Spleen (tissue), 11 donors: ENCODE results near the gene RAD23A. TPM values are rescaled to one million over a fixed set of nuclear protein-coding genes. Genes with fewer than 3 reads are reported as not detected.
A peak's percentile ranks its signal among the peaks of the same experiment; 100 is the strongest.

Source experiments
- DNase-seq: peaks from one replicate; pipeline ENCODE4 v3.0.0-alpha.2; 2020
- H3K27ac ChIP-seq, 8 donors: fragments of 200-600 bp; sonication (generic) in 7 of 8; 1 replicate in 4 of 8; 2 replicates in 4 of 8; pipeline versions ENCODE4 v1.5.0 to v1.8.0; 2016 to 2021; ENCODE audit warnings: inconsistent platforms in 4 of 8, mild to moderate bottlenecking in 4 of 8, moderate library complexity in 1 of 8
- H3K27me3 ChIP-seq, 7 donors: fragments of 200-600 bp; sonication (generic) in 6 of 7; replicated peaks in 1 of 7; 1 replicate in 4 of 7; 2 replicates in 3 of 7; pipeline versions ENCODE4 v1.5.0 to v1.8.0; 2016 to 2021; ENCODE audit warnings: inconsistent platforms in 3 of 7, mild to moderate bottlenecking in 1 of 7
- H3K36me3 ChIP-seq, 6 donors: fragments of 200-600 bp; sonication (generic) in 5 of 6; 1 replicate in 4 of 6; 2 replicates in 2 of 6; pipeline versions ENCODE4 v1.5.0 to v1.8.0; 2016 to 2021; ENCODE audit warnings: inconsistent platforms in 2 of 6
- H3K4me1 ChIP-seq, 6 donors: fragments of 200-600 bp; sonication (generic) in 5 of 6; 1 replicate in 3 of 6; 2 replicates in 3 of 6; pipeline versions ENCODE4 v1.5.0 to v1.8.0; 2016 to 2021; ENCODE audit warnings: inconsistent platforms in 3 of 6
- H3K4me3 ChIP-seq, 8 donors: fragments of 200-600 bp; sonication (generic) in 7 of 8; 1 replicate in 4 of 8; 2 replicates in 4 of 8; pipeline versions ENCODE4 v1.5.0 to v1.8.0; 2016 to 2021; ENCODE audit warnings: inconsistent platforms in 4 of 8, mild to moderate bottlenecking in 4 of 8, moderate library complexity in 2 of 8
- H3K9me3 ChIP-seq, 8 donors: fragments of 200-600 bp; sonication (generic) in 7 of 8; 1 replicate in 4 of 8; 2 replicates in 4 of 8; pipeline versions ENCODE4 v1.5.0 to v1.8.0; 2016 to 2021; ENCODE audit warnings: inconsistent platforms in 4 of 8
- POLR2A ChIP-seq, 3 donors: fragments of 450-650 bp; IDR thresholded peaks; one replicate each; pipeline ENCODE4 v1.5.1; 2017; ENCODE audit warnings: antibody characterized with exemption in 3 of 3, mild to moderate bottlenecking in 1 of 3
- POLR2AphosphoS5 ChIP-seq, 3 donors: sonication (generic); formaldehyde crosslinking; IDR thresholded peaks; one replicate each; pipeline ENCODE4 v1.5.1; 2017; ENCODE audit warnings: antibody characterized with exemption in 3 of 3
- WGBS, 5 donors: extraction: QIAGEN DNeasy Blood & Tissue Kit in 3 of 5; methylation state at CpG; one replicate each; pipeline versions ENCODE4 v1.1.5 to v1.1.7; 2013 to 2018; 5-methylcytosine and 5-hydroxymethylcytosine counted together
- intact Hi-C: fragments of 100-400 bp; cut with DNase I; formaldehyde crosslinking; loops from one replicate; pipeline ENCODE4 v1.15.0; 2023; ENCODE audit warnings: low total_unique reads
- polyA plus RNA-seq, 3 donors: library from polyadenylated mRNA; stranded (reverse); fragments of 200-250 nt; gene quantifications; one replicate each; pipeline ENCODE4 v1.2.1, GENCODE V29; 2013
- total RNA-seq, 7 donors: library from RNA; depleted of rRNA in 3 of 7; stranded (reverse); fragments of >200 nt in 3 of 7; fragmentation: NEBNext Ultra II Directional in 4 of 7; extraction: Animal tissue kit (Norgen Biotek cat#: 25700) in 4 of 7; gene quantifications; one replicate each; pipeline versions ENCODE4 v1.1.0 to v1.2.1, GENCODE V29; 2016 to 2021
- TF ChIP-seq, protein P1 (sequence below), 11 experiments: fragments of 200-600 bp in 7 of 11; fragments of 450-650 bp in 4 of 11; sonication (generic) in 4 of 11; IDR thresholded peaks in 8 of 11; conservative IDR thresholded peaks in 3 of 11; 1 replicate in 7 of 11; 2 replicates in 4 of 11; pipeline versions ENCODE4 v1.4.0 to v1.8.0; 2016 to 2021; ENCODE audit warnings: antibody characterized with exemption in 11 of 11, inconsistent platforms in 4 of 11, mild to moderate bottlenecking in 1 of 11
- donor health status: healthy with polysubstance abuse.
- donor health status: DM: no; HTN: no; CAD: no; lungs with moderate emphysema.
- donor health status: DM: no; HTN: no; CAD: no.
- donor health status: Bipolar disorder and iron deficiency.
- donor health status: healthy.
- donor health status: DM: no; HTN: no; CAD: no.
- donor health status: DM: yes; HTN: yes; CAD: no.

Gene RAD23A
- total and polyA plus RNA-seq, 10 donors: 80.4 to 134 (median 92.3) TPM

DNA sequence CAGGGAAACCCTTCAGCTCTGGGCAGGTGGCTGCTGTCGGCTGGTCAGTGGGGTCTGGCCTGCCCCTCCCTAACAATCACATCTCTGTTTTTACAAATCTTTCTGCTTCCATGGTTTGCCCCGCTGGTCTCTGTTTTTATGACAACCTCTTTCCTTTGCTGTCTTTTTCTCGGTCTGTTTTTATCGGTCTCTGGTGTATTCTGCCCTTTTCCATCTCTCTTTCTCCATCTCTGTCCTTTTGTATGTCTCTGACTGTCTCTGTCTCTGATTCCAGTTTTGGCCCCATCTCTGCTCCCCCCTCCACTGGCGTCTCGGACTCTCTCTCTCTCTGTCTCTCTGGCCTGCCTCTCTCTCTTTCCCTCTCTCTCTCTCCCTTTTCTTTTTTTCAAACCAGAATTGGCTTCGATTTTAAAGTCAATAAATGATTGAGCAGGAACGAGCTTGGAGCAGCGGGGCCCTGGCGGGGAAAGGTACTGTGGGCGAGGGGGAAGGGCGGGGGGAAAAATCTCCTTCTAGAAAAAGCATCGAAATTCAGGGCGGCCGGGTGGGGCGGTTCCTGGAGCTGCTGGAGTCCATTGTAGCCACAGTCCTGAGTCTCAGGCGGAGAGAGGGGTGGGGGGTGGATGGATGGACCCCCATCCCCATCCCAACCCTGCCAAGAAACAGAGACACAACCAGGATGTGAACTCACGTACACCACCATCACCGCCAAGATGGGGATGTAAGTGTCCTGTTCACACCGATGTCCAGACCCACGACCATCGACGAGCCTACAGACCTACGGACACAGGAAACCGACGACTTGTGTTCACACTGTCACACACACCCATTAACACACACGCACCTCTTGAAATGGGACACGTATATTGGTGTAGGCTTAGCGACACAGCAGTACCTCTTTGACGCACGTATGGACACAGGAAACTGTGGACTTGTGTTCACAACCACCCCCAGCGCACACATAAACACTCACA, 52.6 kb downstream of the RAD23A start:
- H3K36me3 ChIP-seq: peaks cover 0 to 12% (median 0%) of the 10 kb centered on the region in 6 donors
- H3K4me1 ChIP-seq: peaks cover 0 to 37% (median 20%) of the 10 kb centered on the region in 6 donors
- no peak overlapping the region for H3K4me3 ChIP-seq
- TF ChIP-seq, protein P1, sequence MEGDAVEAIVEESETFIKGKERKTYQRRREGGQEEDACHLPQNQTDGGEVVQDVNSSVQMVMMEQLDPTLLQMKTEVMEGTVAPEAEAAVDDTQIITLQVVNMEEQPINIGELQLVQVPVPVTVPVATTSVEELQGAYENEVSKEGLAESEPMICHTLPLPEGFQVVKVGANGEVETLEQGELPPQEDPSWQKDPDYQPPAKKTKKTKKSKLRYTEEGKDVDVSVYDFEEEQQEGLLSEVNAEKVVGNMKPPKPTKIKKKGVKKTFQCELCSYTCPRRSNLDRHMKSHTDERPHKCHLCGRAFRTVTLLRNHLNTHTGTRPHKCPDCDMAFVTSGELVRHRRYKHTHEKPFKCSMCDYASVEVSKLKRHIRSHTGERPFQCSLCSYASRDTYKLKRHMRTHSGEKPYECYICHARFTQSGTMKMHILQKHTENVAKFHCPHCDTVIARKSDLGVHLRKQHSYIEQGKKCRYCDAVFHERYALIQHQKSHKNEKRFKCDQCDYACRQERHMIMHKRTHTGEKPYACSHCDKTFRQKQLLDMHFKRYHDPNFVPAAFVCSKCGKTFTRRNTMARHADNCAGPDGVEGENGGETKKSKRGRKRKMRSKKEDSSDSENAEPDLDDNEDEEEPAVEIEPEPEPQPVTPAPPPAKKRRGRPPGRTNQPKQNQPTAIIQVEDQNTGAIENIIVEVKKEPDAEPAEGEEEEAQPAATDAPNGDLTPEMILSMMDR (IDR thresholded peaks at IDR 0.05 in 8 of 11, conservative IDR thresholded peaks at IDR 0.05 in 3 of 11): no peak
- TF ChIP-seq POLR2A (IDR thresholded peaks at IDR 0.05) (no peak), POLR2AphosphoS5 (IDR thresholded peaks at IDR 0.05) (no peak)
- no peak overlapping the region for H3K27ac ChIP-seq
- intact Hi-C loops: no loop called here
- WGBS, 5 donors: 89 to 93% (median 92%) methylated on average over 32 of the region's 32 CpGs
- DNase-seq: no peak
- no peaks in the 10 kb centered on the region for H3K9me3 ChIP-seq
- peaks cover 0 to 25% (median 5%) of the 10 kb centered on the region in 7 donors for H3K27me3 ChIP-seq

DNA sequence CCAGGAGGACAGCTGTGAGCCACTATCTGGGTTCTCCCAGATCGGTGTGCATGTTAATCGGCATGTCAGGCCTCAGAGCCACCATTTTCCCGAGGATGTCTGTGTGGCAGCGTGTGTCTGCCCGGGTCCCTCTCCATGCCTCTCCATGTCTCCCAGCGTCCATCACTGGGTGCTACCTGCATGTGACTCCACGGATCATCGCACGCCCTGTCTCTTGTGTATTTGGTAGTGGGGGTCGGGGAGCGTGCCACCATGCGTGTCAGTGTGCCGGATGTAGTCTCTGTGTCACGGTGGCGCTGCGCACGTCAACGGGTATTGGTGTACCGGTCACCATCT, 55.5 kb downstream of the RAD23A start:
- Histone ChIP-seq H3K9me3 (no peaks in the 10 kb centered on the region), H3K4me3 (no peak overlapping the region), H3K27me3 (peaks cover 0 to 13% (median 4%) of the 10 kb centered on the region in 7 donors), H3K36me3 (peaks cover 0 to 12% (median 0%) of the 10 kb centered on the region in 6 donors), H3K4me1 (peaks cover 0 to 26% (median 16%) of the 10 kb centered on the region in 6 donors), H3K27ac (no peak overlapping the region)
- TF ChIP-seq POLR2A (IDR thresholded peaks at IDR 0.05) (no peak), POLR2AphosphoS5 (IDR thresholded peaks at IDR 0.05) (no peak)
- TF ChIP-seq, protein P1 (IDR thresholded peaks at IDR 0.05 in 8 of 11, conservative IDR thresholded peaks at IDR 0.05 in 3 of 11): no peak
- DNase-seq: no peak
- 85 to 98% (median 89%) methylated on average over 12 to 19 of the region's 19 CpGs for WGBS, 5 donors
- intact Hi-C loops: no loop called here

DNA sequence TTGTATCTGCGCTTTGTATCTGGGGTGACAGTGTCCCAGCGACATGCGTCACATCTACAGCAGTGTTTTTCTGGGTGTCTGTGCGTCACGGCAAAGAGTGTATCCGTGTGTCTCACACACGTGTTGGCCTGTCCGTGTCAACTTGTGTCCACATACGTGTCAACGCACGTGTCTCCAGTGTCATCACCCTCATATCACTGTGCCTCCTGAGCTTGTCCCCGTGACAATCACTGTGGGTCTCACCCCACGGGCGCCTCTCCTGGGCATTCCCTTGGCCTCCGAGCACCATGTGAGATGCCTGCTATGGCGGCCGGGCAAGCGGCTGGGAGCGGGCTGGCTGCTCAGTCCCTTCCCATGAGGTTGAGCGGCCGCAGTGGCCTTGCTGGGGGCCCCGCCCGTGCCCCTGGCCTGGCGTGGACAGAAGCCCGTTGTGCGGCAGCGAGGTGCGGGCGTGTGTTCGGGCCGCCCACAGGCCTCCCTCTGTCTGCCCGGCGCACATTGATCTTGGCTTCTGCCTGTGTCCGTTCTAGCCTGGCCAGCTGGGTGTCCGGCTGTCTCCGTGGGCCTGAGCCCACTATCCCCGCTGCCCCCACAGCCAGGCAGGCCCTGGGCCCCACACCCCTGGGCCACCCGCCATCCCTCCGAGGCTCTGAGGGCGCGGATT, 56.0 kb downstream of the RAD23A start:
- Histone ChIP-seq H3K36me3 (peaks cover 0 to 12% (median 0%) of the 10 kb centered on the region in 6 donors), H3K27ac (peak overlapping the region in 6 of 8 donors; percentile 40 to 68 (median 54)), H3K4me3 (no peak overlapping the region), H3K9me3 (no peaks in the 10 kb centered on the region), H3K27me3 (peaks cover 0 to 8% (median 0%) of the 10 kb centered on the region in 7 donors), H3K4me1 (peaks cover 0 to 21% (median 11%) of the 10 kb centered on the region in 6 donors)
- intact Hi-C loops: no loop called here
- TF ChIP-seq, protein P1 (IDR thresholded peaks at IDR 0.05 in 8 of 11, conservative IDR thresholded peaks at IDR 0.05 in 3 of 11): no peak
- DNase-seq: no peak
- 69 to 91% (median 86%) methylated on average over 31 to 41 of the region's 41 CpGs for WGBS, 5 donors
